ENCODE results near the gene HTR6. TPM values are rescaled to one million over a fixed set of nuclear protein-coding genes. Genes with fewer than 3 reads are reported as not detected.
A peak's percentile ranks its signal among the peaks of the same experiment; 100 is the strongest.

The HTR6 gene
- total RNA-seq, 1 donor = 0.09 TPM

GRCh38 chr1:19665496-19666465 is 1.1 kb downstream of the HTR6 start:
- DNase-seq (ENCODE audit: low read depth) = no peak
- no peak overlapping the region for H3K4me3 ChIP-seq (ENCODE audit: low read depth, low read length)
- TF ChIP-seq, protein P1, sequence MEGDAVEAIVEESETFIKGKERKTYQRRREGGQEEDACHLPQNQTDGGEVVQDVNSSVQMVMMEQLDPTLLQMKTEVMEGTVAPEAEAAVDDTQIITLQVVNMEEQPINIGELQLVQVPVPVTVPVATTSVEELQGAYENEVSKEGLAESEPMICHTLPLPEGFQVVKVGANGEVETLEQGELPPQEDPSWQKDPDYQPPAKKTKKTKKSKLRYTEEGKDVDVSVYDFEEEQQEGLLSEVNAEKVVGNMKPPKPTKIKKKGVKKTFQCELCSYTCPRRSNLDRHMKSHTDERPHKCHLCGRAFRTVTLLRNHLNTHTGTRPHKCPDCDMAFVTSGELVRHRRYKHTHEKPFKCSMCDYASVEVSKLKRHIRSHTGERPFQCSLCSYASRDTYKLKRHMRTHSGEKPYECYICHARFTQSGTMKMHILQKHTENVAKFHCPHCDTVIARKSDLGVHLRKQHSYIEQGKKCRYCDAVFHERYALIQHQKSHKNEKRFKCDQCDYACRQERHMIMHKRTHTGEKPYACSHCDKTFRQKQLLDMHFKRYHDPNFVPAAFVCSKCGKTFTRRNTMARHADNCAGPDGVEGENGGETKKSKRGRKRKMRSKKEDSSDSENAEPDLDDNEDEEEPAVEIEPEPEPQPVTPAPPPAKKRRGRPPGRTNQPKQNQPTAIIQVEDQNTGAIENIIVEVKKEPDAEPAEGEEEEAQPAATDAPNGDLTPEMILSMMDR (IDR thresholded peaks at IDR 0.05; ENCODE audit: insufficient read depth, low read length) = no peak

GRCh38 chr1:19668888-19669287 is 4.2 kb downstream of the HTR6 start:
- TF ChIP-seq, protein P1 (IDR thresholded peaks at IDR 0.05; ENCODE audit: insufficient read depth, low read length) = no peak
- no peak for DNase-seq (ENCODE audit: low read depth)
- no peak overlapping the region for H3K4me3 ChIP-seq (ENCODE audit: low read depth, low read length)

- H3K4me3 ChIP-seq (ENCODE audit: low read depth, low read length) = no peak overlapping the region
- DNase-seq (ENCODE audit: low read depth) = no peak
- TF ChIP-seq, protein P1 (IDR thresholded peaks at IDR 0.05; ENCODE audit: insufficient read depth, low read length) = no peak
Measured at GRCh38 chr1:19670787-19671186, 6.1 kb downstream of the HTR6 start.

- no peak for DNase-seq (ENCODE audit: low read depth)
- H3K4me3 ChIP-seq (ENCODE audit: low read depth, low read length) = no peak overlapping the region
- TF ChIP-seq, protein P1 (IDR thresholded peaks at IDR 0.05; ENCODE audit: insufficient read depth, low read length) = no peak
Measured at GRCh38 chr1:19672237-19672636, 7.6 kb downstream of the HTR6 start.

GRCh38 chr1:19675797-19676196 is 11.1 kb downstream of the HTR6 start:
- TF ChIP-seq, protein P1 (IDR thresholded peaks at IDR 0.05; ENCODE audit: insufficient read depth, low read length) = no peak
- H3K4me3 ChIP-seq (ENCODE audit: low read depth, low read length) = no peak overlapping the region
- DNase-seq (ENCODE audit: low read depth) = no peak

- DNase-seq (ENCODE audit: low read depth) = peak; percentile 100
- H3K4me3 ChIP-seq (ENCODE audit: low read depth, low read length) = no peak overlapping the region
- TF ChIP-seq, protein P1 (IDR thresholded peaks at IDR 0.05; ENCODE audit: insufficient read depth, low read length) = no peak
Measured at GRCh38 chr1:19676438-19676922, 11.8 kb downstream of the HTR6 start.
